Dermis blood vessel endothelial cell (primary cell): Measurements from ENCODE around the gene SYT17. TPM values are rescaled to one million over a fixed set of nuclear protein-coding genes. Genes with fewer than 3 reads are reported as not detected.
"Not testable (repeated sequence)": the region's sequence is repeated elsewhere in the genome, so short reads cannot be mapped to it uniquely, and the experiment has no call there.

ENCODE experiments used
- DNase-seq: peaks from one replicate; pipeline ENCODE4 v3.0.0; 2010
- total RNA-seq: library from RNA; depleted of rRNA; stranded (reverse); fragments of >200 nt; gene quantifications from 2 replicates; pipeline ENCODE4 v1.2.3, GENCODE V29; 2014

SYT17 gene
- total RNA-seq, 1 donor from 2014 or later: 2.9 TPM

DNA sequence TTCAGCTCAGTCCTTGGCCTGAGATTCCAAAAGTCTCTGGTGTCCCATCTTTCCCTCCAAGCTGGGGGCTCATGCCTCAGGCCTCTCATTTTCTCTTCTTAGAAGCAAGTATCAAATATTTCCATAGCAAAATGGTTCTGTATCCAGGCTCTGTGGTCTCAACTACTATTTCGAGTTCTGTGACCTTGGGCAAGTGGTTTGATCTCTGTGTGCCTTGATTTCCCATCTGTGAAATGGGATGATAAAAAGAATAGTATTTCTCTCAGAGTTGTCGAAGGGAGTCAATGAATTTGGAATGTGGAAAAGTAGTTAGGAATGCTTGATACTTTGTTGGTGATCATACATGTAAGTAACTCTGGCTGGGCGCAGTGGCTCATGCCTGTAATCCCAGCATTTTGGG lies 6.4 kb downstream of the SYT17 start:
- no peak for DNase-seq

DNA sequence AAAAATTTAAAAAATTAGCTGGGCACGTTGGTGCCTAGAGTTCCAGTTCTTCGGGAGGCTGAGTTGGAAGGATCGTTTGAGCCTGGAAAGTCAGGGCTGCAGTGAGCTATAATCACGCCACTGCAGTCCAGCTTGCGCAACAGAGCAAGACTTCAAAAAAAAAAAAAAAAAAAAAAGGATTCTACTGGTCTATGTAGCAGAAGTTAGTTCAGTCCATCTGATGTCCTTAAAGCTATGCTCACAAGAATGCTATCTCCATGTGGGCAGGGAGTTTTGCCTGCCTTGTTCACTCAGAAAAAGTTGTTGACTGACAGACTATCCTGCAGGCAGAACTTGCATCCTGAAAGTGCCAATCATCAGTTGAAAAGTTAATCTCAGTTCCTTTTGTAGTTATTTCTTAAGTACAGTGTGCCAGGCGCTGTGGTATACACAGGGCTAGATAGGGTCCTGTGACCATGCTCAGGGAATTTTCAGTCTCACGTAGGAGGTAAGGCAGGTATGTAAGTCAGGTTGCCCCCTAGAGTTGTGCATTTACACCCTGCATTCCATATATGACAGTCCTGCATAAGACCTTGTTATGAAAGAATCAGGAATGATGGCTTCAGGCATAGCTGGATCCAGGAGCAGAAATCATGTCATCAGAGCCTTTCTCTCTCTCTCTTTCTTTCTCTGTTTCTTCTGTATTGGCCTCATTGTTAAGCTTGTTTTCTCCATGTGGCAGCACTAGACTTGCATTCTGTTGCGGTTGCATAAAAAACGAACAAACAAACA lies 7.6 kb downstream of the SYT17 start:
- no peak for DNase-seq

DNA sequence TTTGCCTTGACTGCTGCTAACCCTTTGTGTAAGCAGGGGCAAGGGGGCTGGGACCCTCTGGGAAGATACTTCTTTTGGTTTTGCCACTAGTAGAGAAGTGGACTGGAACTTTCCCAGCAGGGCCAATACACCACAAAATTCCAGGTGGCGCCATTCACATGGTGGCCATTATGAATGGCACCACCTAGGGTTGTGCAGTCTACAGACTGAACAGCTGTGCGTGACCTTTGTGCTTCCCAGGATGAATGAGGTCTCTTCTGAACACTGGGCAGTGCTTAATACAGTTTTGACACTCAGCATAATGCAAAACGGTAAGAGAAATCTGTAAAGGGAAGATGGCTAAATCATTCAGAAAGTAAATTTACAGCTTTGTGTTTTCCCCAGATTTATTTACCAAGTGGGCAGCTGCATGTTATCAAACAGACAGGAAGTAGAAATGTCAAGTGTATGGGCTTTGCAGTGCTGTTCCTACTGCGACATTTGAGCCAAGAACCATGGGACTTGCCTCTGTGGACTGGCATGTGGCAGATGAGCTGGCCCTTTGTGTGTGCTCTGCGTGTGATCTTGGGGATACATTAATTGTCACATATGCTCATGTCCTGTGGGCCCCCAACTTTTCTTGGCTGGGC lies 9.2 kb downstream of the SYT17 start:
- no peak for DNase-seq

DNA sequence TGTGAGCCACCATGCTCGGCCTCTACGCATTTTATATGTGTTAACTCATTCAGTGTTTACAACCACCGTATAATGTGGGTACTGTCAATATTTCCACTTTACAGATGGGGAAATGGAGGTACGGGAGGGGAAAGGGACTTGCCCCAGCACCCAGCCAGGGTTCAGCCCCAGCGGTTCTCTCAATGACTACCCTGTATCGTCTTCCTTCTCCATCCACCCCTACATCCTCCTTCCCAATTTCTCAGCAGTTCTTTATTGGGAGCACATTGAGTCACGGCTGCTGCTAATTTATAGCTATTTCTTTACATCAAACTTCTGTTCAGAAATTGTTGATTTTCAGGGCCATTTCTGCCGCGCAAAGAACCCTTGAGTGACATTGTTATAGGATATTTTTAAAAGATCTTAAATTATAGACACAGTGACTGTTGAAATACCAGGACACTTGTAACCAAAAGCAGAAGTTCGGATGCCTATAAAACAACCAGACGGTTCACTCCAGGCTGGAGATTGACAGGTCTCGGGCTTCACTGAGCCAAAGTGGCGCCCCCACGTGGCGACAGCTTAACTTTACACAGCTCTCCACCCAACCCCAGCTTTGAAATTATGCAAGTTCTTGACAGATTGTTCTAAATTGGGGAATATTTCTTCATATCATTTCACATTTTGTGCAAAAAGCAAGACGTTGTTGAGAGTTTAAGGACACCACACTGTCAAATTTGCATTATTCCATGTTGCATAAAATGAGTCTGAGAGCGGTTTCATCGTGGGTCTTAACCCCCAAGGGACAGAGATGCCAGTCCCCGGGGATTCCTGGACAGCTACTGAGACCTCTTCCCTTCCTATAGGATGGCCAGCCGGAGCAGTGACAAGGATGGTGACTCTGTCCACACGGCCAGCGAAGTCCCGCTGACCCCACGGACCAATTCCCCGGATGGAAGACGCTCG lies 11.8 kb downstream of the SYT17 start:
- DNase-seq: peak; percentile 80

DNA sequence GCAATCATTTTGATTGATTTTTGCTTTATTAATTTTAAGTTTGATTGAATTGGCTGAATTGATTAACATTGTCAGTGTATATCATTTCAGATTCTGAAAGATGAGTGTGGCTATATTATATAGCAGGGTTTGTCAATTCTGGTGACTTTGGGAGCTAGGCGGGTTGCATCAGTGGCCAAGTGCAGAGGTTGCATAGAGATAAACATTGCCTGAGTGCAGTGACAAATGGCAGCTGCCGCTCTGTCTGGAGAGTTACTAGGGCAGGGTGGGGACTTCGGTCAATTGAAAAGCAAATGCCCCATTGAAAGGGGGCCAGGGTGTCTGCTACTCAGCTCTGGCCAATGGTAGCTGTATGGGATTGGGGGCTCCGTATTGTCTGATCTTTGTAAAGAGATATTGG lies 12.7 kb downstream of the SYT17 start:
- no peak for DNase-seq

DNA sequence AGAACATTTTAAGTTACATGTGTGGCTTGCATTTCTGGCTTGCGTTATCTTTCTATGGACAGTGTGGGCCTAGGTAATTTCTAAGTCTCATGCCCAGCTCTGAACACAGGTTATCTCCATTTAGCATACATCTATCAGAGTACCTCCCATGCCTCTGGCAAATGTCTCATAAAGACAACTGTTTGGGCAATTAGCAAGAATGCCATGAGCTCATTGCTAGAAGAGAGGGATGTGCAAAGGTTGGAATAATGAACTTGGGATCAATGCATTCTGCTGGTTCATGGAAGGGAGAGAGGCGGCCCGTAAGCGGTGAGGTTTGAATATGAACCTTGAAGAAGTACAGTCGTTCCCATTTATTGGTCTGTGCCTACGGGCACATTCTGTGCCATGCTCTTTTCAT lies 14.4 kb downstream of the SYT17 start:
- DNase-seq: no peak

DNA sequence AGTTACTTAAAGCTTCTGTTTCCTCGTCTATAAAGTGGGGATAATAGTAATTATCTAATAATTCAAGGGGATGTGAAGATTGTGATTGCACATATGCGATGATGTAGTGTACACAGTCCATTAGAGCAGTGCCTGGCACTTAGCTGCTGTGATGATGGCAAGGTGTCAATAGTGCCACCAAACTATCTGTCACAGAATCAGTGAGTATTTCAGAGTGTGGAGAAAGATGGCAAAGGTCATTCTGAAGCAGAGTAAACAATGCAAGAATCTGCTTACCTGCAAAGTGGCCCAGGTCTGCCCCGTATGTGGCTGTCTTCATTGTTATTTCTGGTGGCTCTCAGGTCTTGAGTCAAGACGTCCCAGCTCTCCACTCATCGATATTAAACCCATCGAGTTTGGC lies 15.1 kb downstream of the SYT17 start:
- DNase-seq: no peak

DNA sequence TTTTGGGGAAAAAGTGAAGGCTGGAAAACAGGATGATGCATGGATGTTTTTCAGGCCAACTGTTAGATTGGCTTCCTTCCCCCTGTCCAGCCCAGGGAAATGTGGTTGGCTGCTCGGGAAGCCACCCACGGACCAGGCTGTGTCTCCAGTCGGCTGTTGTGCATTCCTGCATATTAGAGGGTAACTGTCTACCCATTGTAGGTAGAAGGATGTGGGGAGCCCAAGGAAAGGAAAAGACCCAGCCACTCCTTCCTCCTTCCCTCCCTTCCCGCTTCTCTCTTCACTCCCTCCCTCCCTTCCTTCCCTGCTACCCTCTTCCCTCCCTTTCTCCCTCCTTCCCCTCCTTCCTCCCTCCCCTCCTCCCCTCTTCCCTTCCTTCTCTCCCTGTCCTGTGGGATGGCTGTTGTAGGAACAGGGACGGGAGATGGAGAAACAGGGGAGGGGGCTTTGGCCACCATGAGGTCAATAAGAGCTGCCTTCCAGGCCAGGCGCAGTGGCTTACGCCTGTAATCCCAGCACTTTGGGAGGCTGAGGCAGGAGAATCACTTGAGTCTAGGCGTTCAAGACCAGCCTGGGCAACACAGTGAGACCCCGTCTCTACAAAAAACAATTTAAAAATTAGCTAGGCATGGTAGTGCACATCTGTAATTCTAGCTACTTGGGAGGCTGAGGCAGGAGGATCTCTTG lies 16.9 kb downstream of the SYT17 start:
- DNase-seq: peak; percentile 26

DNA sequence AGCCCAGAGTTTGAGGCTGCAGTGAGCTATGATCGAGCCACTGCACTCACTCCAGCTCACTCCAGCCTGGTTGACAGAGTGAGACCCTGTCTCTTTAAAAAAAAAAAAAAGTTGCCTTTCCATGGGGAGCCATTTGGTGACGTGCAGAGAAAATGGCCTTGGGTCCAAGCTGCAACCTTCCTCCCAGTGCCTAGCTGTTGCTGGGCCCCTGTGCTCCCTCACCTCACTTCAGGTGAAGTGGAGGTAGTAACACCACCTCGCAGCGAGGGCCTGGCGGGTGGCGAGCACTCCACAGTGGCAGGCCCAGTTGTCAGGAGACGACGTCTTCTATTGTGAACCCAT lies 17.4 kb downstream of the SYT17 start:
- DNase-seq: no peak

DNA sequence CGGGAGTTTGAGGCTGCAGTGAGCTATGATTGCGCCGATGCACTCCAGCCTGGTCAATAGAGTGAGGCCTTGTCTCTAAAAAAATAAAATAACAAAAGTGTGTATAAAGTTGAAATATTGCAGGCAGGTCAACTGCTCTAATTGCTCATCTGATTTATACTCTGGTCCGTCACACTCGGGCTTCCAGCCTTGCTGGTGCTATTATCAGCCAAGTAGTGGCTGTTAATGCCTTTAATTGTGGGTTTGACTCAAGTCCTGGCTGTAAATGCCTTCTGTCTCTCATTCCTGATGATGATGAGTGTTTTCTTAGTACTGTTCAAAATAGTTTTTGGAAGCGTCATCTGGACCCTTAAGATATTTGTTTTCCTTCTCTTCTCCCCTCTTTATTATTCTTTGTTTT lies 18.4 kb downstream of the SYT17 start:
- DNase-seq: no peak

DNA sequence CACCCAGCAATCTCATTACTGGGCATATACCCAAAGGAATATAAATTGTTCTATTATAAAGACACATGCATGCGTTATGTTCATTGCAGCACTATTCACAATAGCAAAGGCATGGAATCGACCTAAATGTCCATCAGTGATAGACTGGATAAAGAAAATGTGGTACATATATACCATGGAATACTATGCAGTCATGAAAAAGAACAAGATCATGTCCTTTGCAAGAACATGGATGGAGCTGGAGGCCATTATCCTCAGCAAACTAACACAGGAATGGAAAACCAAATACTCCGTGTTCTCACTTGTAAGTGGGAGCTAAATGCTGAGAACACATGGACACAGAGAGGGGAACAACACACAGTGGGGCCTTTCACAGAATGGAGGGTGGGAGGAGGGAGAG lies 19.9 kb downstream of the SYT17 start:
- not testable (repeated sequence) for DNase-seq

DNA sequence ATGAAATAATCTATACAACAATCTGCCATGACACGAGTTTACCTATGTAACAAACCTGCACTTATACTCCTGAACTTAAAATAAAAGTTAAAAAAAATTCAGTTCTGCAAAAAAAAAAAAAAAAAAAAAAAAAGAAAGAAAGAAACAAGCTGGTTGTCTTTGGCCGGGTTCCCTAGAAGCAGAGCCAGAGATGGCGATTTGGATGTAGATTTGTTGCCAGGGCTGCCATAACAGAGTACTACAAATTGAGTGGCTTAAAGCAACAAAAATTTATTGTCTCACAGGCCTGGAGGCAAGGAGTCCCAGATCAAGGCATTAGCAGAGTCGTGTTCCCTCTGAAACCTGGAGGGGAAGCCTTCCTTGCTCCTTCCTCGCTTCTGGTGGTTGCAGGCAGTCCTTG lies 20.4 kb downstream of the SYT17 start:
- no peak for DNase-seq

DNA sequence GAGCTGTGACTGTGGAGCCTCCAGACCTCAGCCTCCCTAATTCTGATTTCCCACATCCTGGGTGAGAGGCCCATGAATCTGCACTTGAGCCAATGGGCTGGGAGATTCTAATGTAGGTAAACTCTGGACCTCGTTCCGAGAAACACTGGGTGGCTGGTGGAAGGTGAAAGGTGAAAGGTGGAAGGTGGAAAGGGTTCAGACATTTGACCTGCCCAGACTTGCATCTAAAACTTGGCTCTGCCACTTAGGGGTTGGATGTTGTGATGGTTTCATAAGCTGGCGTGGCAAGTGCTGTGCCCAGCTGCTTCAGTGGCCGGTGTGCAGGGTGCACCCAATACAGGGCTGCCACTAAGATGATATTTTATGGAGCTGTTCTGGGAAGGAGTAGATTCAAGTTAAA lies 24.8 kb downstream of the SYT17 start:
- no peak for DNase-seq

DNA sequence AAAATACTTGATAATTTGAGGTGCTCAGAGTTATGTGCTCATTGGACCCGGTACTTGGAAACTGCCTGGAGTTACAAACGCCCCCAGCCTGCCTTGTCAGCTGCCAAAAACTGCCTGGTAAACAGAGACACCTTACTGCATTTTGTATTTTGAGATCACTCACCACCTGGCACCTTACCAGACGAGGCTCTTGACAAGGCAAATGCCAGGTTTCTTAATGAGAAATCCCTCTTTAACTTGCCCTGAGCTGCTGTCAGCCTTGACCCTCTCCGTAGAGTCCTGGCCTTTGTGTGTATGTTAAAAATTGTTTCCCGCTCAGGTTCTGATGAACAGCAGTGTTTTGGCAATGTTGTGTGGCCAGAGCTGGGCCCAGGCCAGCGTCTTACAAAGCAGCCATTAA lies 28.8 kb downstream of the SYT17 start:
- DNase-seq: no peak

DNA sequence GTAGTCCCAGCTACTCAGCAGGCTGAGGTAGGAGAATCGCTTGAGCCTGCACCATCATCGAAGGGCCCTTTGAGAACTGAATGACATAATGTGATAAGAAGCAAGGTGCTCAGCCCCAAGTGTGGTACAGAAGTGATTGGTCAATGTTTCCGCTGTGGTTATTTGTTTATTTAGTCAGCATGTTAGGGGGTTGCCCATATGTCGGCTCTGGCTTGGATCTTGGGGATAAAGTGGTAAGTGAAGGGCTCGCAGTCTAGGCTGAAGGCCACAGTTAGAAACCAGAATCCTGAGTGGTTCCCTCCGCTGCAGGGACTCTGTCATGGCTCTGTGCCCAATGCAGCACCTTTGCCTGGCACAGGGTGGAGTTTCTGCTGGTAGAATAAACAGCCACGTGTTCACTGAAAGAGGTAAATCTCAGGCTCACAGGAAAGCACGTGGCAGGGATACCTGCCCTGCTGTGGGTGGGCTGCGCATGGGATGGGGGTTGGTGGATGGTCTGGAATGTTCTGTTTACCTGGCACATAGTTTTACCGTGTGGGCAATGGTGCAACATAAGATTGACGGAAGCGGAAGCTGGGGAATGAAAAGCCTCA lies 35.4 kb downstream of the SYT17 start:
- no peak for DNase-seq

DNA sequence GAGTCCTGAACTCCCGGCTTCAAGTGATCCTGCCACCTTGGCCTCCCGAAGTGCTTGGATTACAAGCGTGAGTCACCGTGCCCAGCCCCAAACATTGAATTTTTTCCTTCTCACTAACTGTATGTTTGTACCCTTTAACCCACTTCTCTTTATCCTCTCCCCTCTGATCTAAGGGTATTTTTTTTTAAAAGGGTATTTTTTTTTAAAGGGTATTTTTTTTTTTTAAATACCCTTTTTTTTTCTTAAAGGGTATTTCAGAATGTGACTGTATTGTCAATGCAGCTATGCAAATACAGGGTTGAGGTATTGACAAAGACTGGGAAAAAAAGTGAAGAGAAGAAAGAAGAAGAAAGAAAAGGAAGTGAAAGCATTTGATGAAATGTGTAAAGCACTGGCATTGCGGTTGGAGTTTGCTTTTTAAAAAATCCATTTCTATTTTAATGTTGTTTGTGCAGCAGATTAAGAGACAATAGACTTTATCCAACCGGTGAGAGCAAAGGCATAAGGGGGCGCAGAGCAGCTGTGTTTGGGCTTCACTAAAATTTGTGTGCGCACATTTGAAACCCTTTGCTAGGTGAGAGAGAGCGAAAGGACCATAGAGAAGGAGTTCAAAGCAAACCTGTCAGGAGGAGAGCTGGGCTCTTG lies 42.4 kb downstream of the SYT17 start:
- DNase-seq: no peak

DNA sequence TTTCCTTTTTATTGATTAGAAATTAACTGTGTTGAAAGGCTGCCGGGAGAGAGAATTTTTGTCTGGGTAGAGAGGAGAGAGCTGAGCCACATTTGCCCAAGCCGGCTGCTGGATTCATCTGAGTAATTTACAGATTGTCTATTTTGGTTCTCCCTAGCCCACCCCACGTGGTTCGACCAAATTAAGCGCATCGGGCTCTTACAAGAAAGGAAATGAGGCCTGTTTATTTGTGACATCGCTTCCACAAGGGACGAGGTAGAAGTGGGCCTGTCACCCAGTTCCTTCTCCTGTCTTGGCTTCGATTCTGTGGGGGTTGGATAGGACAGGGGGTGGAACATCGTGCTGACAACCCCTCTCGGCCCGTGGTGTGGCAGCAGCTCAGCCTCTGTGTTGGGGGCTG lies 42.9 kb downstream of the SYT17 start:
- DNase-seq: no peak

DNA sequence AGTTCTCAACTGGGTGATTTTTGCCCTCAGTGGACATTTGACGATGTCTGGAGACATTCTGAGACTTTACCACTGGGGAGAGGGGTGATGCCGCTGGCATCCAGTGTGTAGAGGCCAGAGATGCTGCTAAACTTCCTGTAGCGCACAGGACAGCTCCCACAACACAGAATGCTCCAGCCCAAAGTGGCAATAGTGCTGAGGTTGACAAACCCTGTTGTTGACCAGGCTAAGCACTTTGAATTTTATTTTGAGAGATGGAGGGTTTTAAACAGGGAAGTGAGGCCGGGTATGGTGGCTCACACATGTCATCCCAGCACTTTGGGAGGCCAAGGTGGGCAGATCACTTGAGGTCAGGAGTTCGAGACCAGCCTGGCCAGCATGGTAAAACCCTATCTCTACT lies 44.0 kb downstream of the SYT17 start:
- no peak for DNase-seq

DNA sequence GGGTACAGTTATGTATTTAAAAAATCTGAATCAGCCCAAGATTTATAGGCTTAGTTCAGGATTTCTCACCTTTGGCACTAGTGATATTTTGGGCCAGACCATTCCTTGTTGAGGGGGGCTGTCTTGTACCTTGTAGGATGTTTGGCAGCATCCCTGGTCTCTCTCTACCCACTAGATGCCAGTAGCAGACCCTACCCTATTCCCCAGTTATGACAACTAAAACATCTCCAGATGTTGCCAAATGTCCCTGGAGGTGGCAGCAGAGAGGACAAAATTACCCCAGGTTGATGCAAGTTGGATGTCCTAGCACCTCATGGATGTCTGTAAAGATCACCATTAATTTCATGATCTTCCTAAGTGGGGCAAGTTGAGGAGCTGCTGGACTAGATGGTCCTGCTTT lies 45.8 kb downstream of the SYT17 start:
- DNase-seq: no peak

DNA sequence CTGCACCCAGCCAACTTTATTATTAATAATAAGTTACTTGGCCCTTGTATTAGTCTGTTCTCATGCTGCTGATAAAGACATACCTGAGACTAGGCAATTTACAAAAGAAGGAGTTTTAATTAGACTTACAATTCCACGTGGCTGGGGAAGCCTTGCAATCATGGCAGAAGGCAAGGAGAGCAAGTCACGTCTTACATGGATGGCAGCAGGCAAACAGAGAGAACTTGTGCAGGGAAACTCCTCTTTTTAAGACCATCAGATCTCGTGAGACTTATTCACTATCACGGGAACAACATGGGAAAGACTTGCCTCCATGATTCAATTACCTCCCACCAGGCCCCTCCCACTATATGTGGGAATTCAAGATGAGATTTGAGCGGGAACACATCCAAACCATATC lies 47.7 kb downstream of the SYT17 start:
- DNase-seq: no peak

DNA sequence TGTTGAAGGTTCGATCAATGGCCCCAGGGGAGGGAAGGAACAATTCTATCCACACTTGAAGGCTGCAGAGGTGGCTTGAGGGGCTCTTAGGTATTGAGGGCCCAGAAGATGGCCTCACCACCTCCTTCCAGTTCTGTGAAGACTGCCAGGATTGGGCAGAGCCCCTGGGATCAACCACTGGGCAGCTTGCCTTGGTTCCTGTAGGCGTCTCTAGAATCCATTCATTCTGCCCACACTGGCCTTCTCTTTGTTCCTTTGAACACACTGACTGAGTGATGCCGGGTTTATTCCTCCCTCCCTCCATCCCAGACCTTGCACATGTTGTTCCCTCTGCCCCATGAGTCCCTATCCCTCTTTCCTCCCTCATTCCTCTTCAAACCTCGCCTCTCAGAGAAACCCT lies 50.5 kb downstream of the SYT17 start:
- DNase-seq: no peak

DNA sequence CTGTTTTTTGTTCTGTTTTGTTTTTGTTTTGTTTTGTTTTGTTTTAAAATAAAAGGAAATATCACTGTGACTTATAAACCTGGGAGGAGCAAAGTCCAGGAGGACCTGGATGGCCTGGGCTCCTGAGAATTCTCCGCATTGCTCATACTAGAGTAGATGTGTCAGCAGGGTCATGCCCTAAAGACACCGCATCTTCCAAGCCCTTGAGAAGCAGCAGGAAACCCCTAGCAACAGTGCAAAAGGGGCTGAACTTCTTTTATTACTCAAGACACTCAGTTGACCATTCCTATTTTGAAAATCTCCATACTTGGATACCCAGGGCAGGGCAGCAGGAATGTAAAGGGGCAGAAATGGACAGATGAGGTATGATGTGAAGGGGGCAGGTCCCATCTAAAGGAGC lies 51.8 kb downstream of the SYT17 start:
- no peak for DNase-seq
